K562 treated with DMSO at 1 percent for 48 hours (cell line): ENCODE results near the gene CCDC70. TPM values are rescaled to one million over a fixed set of nuclear protein-coding genes. Genes with fewer than 3 reads are reported as not detected.

ENCODE experiments used
- total RNA-seq: library from RNA; unstranded; fragments of 300-600 nt; gene quantifications from 2 replicates; pipeline ENCODE4 v1.2.3, GENCODE V29; 2022; ENCODE audit warnings: low replicate concordance; ENCODE audit errors: extremely low read depth

Gene CCDC70
- not detected in 2 replicates for total RNA-seq

DNA sequence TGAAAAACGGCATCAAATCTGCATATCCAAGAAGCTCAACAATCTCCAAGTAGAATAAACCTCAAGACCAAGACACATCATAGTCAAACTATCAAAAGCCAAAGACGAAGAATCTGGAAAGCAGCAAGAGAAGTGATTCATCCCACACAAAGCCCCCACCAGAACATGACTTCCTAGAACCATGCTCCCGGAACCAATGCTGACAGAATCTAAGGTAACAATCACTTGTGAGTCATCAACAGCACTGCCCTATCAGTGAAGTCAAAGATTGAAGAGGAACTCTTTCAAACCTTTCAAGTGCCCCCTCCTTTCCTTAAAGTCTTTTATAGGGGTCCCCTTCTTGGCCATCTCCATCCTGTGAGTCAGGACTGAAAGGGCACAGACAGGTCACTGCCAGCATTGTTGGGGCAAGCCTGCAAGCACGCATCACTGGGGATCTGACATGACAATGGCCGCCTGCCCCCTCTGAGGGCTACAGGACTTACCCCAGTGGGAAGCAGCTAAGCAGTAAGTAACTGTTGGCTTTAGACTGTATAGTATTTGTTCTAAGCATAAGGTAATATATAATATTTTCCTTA lies at the start of gene CCDC70:
CCDC70 (plus strand) TSS at position 247 of the 578 bp plus-strand sequence. CDS start 3,443 bp downstream, outside the sequence.

GRCh38 chr13:51844862-51845573 lies 16.8 kb upstream of the CCDC70 start, which contains the start of gene TMEM272:
Gene TMEM272 (minus strand): TSS chr13:51845177. CDS start chr13:51838530, 6,647 bp downstream.

Other genes starting within 250 kb of the CCDC70 start
- not detected in 2 replicates for gene DHRS12, start 57.8 kb upstream of the CCDC70 start, total RNA-seq
- not detected in 2 replicates for gene TMEM272, start 16.8 kb upstream of the CCDC70 start, total RNA-seq
- gene ATP7B, start 149.5 kb downstream of the CCDC70 start, total RNA-seq: not detected in 2 replicates
- gene ALG11, start 150.4 kb downstream of the CCDC70 start, total RNA-seq: not detected in 2 replicates
- not detected in 2 replicates for gene UTP14C, start 162.7 kb downstream of the CCDC70 start, total RNA-seq